Middle frontal gyrus (tissue), 1 donor: ENCODE data around the gene ASPSCR1.
A peak's percentile ranks its signal among the peaks of the same experiment; 100 is the strongest.

Experiments used
- DNase-seq: peaks from one replicate; pipeline ENCODE4 v3.0.0-alpha.2; 2015; ENCODE audit warnings: low spot score; ENCODE audit errors: extremely low spot score

The ASPSCR1 gene, protein sequence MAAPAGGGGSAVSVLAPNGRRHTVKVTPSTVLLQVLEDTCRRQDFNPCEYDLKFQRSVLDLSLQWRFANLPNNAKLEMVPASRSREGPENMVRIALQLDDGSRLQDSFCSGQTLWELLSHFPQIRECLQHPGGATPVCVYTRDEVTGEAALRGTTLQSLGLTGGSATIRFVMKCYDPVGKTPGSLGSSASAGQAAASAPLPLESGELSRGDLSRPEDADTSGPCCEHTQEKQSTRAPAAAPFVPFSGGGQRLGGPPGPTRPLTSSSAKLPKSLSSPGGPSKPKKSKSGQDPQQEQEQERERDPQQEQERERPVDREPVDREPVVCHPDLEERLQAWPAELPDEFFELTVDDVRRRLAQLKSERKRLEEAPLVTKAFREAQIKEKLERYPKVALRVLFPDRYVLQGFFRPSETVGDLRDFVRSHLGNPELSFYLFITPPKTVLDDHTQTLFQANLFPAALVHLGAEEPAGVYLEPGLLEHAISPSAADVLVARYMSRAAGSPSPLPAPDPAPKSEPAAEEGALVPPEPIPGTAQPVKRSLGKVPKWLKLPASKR

DNA sequence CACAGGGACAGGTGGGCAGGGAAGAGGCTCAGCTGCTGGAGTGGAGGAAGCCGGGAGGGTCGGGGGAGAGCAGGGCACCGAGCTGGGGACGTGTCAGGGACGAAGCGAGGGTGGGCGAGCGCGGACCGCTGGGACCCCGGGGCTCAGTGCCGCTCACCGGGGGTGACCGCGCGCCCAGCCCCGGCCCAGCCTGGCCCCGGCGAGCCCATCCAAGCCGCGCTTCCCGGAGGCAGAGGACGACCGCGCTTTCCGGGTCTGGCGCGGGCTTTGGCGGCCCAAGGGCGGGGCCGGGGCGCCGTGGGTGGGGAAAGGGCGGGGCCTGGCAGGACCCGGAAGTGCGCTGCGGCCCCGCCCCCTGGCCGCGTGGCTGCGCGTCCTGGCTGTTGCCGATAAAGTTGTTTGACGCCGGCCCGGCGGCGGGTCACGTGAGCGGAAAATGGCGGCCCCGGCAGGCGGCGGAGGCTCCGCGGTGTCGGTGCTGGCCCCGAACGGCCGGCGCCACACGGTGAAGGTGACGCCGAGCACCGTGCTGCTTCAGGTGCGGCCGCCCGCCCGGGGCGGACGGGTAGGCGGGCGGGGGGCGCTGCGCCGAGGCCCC lies at the start of gene ASPSCR1:
Gene ASPSCR1 (plus strand): TSS at position 419 of the 598 bp plus-strand sequence. CDS start 18 bp downstream, at position 437.
- DNase-seq = peak; percentile 80

DNA sequence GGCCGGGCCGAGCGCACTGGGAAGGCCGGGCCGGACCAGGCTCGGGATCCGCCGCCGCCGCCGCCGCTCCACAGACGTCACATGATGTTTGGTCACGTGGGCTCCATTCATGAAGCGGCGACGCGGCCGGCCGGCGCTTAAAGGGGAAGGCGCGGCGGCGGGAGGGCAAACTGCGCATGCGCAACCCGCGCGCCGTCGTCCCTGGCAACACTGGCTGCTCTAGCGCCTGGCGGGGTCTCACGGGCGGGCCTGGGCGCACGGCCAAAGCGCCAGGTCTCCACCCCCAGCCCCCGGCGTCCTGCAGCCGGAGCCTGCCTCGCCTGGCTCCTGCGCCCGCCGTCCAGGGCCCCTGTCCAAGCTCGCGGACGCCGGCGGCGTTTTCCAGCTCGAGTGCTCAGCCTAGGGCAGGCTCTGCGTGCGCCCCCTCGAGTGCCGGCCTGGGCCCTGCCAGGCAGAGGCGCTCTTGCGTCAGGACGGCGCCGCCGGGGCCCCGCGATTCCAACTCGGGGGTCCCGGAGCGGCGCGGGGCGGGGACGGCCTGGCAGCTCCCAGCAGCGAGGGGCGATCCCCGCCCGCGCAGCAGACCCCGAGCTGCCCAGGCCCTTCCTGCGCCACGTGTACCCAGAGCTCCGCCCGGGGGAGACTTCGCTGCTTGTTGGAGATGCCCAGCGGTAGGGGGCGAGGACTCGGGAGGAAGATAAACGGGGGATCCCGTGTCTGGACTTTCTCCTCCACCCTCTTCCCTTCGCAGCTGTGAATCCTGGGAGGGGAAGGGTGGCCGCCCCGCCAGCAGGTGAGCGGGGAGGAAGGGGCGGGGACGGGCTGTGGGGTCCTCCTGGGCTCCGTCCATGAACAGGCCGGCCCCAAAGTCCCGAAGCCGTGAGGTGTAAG lies 49.5 kb upstream of the ASPSCR1 start, which contains the start of gene MAFG:
Gene MAFG (minus strand): TSS at position 83 of the 891 bp plus-strand sequence. CDS start 4,550 bp downstream, outside the sequence.
- peak; percentile 91 for DNase-seq

DNA sequence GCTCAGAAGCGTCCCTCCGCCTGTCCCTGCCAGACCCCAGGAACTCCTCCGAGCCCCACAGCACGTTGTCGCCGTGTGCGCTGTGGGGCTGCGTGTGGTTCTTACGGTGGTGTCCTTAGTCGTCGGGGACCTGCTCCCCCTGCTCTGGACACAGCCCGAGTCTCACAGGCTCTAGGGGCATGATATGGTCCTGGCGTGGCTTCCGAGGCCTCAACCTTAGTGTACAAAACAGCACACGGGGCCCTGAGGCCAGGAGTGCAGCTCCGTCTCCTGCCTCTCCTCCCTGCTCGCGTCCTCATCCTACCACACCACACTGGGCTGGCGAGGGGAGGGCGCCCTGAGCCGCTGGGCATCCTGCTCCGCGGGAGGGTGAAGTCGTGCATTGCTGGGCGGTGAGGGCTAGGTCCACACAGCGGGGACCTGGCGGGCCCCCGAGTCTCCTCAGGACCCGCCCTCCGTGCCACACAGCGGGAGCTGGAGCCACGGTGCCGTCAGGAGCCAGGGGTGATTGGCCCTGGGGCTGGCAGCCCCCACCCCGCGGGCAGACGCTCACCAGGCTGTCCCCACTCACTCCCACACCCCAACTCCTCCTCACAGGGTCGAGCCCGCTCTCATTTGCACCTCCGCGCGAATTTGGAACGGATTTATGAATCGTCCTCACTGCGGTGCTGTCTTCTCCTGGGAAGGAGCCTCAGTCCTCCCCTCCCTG lies 48.7 kb upstream of the ASPSCR1 start:
- no peak for DNase-seq

DNA sequence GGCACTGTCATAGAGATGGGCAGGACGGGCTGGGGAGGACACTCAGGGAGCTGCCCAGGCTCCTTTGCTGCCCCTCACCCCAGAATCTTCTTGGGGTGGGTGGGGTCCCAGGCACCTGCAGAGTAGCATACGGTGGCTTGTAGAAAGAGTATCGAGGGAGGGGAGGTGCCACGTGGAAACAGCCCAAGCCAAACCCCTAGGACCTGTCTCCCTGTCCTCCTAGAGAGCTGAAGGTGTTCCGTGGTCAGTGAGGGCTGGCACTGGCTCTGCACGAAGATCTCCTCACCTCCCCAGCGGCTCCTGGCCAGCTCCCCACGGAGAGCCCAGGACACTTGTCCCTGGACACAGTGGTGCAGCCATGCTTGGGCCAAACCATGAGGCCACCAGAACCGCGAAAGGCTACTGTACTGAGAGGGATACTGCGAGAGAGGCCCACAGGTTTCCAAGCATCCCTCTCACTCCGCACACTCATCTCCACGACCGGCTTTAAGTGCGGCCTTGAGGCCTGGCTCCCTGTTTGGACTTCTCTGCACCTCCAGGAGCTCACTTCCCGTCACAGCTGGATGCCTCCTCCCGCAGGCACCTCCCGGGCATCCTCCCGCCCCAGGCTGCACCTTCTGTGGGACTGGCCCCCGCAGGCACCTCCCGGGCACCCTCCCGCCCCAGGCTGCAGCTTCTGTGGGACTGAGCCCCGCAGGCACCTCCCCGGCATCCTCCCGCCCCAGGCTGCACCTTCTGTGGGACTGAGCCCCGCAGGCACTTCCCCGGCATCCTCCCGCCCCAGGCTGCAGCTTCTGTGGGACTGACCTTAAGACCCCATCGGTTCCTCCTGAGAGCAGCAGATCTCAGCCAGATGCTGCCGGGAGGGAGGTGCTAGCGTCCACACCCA lies 47.9 kb upstream of the ASPSCR1 start:
- DNase-seq = no peak

DNA sequence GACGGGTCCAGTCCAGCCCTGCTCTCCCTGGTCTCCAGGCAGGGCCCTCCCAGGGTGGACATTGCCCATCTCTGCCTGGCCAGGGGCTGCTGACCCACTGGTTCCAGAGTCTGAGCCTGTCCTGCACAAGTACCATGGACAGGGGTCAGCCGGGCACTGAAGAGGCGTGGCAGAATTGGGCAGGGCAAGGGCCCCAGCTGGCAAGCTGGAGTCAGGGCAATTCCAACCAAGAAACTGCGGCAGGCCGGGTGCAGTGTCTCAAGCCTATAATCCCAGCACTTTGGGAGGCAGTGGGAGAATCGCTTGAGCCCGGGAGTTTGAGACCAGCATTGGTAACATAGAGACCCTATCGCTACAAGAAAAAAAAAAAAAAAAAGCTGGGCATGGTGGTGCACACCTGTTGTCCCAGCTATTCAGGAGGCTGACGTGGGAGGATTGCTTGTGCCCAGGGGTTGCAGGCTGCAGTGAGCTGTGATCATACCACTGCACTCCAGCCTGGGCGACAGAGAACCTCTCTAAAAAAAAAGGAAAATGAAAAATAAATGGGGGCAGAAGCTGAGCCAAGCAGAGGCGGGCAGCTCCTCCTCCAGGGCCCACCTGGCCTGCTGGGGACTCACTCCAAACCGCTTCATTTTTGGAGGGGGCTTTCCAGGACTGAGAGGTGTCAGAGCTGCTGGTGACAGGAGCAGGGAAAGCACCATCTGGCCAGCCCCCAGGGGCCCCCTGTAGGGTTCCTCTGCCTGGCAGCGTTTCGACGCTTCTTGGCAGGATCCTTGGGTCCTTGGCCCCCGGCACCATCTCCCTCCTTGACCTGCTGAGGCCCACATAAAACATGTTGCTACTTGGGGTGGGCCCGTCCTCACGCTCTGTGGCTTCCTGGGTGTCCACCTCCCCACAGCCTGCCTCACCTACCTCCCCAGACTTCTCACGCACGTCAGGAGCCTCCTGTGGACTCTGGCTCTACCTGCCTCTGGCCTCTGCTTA lies 47.0 kb upstream of the ASPSCR1 start:
- DNase-seq = no peak

DNA sequence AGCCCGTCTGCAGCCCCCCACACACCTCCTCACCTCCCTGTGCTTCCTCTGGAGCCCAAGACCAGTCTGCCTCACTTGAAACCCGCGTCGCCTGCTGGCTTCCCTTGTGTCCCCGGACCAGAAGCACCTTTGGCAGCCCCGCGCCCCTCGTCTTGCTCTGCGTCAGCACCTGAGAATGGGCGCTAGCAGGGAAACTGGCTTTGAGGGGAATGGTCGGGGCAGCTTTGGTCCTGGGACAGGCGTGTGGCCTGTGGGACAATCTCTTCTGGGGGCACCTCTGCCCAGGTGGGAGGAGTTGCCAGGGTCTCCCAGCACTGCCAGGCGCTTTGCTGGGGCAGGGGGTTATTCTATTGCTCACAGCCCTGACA lies 46.3 kb upstream of the ASPSCR1 start:
- no peak for DNase-seq

DNA sequence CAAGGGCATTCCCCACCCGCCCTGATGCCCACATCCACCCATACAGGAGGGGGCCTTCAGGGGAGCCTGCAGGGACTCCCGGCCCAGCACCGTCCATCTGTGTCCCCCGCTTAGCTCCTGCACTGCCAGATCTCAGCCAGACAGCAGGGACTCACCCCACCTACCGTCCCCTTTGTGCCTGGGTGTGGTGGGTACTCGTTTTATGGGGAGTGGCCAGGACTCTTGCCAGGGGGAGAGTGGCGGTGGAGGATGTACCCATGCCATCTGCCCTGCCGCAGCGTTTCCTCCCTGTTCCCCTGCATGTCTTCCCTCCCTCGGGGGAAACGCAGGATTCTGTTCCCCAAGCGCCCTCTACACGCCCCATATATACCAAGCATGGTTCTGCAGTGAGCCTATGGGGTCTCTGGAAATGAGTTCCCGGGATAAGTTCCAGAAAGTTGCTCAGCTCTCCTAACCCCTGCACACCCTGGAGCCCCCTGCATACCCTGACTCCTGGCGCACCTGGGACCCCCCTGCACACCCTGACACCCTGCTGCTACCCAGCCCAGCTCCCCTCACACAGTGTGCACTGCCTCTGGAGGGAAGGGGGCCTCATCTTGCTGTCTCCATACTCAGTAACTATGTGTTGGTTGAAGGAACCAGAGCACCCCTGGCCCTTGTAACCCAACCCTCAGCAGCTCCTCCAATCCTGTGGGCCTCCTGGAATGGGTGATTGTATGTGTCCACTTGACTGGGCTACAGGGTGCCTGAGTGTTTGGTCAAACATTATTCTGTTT lies 45.7 kb upstream of the ASPSCR1 start:
- DNase-seq = no peak

DNA sequence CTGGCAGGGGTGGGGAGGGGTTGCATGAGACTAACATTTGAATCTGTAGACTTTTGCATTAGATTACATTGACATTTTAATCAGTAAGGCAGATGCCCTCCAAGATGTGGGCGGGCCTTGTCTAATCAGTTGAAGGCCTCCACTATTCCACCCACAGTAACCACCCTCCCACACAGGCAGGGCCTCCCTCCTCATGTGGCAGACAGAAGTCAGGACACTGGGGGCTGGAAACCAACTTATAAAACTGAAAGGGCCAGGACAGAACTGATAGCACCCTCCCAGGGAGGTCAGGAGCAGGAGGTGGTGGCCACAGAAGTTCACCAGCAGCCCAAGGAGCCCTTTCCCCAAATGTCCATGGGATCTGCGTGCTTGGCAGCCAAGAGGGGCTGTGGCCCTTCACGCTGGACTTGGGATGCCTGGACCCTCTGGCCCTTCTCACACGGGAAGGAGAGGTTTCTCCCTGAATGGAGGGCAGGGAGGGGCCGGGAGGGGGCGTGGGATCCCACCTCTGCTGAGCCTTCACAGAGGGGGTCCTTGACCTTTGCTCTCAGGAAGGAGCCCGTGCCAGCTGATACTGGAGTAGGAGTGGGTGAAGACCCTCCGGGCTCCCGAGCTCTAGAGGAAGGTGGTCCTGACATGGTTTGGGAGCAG lies 45.0 kb upstream of the ASPSCR1 start:
- DNase-seq = no peak

DNA sequence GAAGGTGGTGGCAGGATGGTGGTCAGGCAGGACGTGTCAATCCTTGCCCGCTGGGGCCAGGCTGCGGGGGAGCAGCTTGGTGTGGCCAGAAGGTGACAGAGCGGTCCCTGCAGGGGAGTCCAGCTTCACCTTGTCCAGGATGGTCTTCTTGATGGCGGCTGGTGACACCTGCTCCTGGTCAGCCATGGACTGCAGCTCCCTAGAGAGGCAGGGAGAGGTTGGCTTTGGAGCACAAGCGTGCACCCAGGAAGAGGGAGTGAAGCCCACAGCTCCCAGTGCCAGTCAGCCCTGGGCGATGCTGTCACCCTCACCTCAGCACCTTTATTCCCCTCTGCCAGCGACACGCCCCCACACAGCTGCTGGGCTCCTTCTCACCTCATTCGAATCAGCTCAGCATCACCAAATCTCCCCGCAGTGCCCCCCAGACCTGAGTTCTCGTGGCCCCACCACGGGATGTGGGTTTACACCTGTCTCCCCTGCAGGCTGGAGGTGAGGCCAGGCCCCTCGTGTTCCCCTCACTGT lies 44.2 kb upstream of the ASPSCR1 start:
- DNase-seq = no peak

DNA sequence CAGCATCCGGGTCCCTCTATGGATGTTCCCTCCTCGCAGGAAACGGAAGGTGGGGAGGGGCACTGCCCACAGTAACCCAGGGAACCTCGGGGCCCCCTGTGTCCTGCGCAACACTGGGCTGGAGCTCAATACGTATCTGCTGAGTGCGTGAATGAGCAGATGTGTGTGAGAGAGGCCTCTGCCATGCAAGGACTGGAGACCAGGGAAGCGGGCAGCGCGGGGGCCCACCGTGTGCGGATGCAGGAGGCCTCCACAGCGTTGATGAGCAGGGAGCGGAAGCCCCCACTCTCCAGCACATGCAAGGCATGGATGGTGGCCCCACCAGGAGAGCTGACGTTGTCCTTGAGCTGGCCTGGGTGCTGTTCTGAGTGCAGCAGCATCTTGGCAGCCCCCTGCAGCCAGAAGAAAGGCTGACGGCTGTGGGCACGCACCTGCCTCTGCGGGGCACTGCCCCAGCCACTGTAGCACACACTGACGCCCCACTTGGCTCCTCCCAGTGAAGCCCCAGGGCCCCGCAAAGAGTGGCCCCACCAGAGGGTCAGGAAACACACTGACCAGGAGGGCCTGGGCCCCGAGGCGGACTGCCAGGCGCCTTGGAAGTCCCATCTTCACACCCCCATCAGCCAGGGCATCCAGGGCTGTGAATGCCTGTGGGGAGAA lies 43.2 kb upstream of the ASPSCR1 start:
- DNase-seq = no peak

DNA sequence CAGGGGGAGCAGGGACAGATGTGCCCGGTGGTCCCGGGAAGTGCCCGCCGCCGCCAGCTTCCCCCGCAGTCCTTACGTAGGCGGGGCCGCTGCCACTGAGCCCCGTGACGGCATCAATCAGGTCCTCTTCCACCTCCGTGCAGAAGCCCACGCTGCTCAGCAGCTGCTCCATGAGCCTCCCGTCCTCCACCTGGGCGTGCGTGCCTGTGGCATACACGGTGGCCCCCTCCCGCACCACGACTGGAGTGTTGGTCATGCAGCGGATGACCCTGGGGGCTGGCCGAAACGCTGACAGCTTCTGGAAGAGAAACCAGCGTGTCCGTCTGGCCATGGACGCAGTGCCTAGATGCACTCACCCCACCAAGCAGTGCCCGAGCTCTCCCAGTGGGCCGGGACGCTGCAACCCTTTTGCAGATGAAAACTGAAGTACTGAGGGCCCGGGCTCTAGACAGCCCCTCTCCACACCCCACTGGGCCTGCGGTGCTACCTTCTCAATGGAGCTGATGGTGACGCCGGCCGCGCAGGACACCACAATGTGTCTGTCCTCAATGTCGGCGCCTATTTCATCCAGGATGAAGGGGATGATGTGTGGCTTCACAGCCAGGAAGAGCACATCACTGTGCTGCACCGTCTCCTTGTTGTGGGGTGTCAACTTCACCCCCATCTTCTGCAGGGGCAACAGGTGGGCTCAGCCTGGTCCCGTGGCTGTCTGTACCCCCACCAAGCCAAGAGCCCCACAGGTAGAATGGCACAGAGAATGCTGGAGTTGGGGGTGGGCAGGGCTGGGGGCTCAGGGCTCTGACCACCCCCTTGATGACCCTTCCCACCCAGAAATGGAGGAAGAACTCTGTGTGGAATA lies 42.4 kb upstream of the ASPSCR1 start:
- DNase-seq = no peak

DNA sequence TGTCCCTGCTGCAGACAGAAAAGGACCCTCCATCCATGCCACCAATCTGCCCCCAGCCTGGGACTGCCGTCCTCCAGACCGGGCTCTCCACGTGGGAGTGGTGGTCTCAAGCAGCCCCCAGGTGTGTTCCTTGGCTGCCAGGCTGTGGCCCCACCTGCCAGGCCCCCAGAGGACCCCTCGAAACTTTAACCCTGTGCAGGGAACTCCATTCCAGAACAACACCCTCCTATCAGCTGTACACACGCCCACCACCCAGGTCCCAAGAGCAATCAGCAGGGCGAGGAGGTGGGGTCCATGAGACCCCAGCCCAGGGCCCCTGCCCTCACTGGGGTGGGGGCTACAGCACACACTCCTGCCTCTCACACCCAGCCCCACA lies 41.7 kb upstream of the ASPSCR1 start:
- DNase-seq = no peak

DNA sequence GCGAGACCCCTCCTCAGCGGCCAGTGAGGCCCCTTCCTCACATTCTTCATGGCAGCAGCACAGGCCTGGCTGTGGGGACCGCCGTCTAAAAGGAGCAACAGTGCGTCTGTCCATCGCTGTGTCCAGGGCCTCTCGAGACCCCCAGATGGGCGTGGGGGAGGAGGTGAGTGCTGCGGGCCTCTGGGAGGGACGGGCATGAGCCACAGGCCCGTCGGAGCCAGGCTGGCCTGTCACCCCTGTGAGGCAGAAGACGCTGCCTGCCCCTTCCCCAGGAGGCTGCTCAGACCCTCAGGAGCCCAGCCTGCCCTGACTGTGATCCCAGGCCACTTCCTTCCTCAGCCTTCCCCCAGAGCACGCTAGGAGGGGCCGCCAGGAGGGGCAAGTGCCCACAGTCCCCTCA lies 38.2 kb upstream of the ASPSCR1 start:
- no peak for DNase-seq

DNA sequence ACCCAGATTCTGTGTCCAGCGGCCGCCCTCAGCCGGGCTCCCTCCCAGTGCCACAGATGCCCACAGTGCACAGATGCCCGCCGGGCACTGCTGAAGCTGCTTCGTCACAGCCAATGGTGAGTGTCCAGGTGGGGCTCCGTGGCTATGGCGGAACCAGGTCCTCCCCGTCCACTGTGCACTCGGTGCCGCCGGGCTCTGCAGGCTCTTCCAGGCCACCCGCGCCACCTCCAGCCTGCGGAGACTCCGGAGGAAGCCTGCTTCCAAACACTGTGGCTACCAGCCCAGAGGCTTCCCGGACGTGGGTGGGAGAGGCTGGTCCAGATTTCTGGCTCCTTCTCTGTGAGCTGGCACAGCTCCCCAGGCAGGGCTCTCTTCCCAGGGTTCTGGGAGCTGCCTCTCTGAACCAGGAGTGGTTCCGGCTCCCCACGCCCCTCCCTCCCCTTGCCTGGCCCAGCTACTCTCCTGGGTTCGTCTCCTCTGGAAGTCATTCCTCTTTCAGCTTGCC lies 37.5 kb upstream of the ASPSCR1 start:
- DNase-seq = peak; percentile 67
